Measurements from ENCODE around the gene CCNL2.

Gene CCNL2

GRCh38 chr1:1353389-1354151, 45.6 kb downstream of the CCNL2 start (continued):
- TF ChIP-seq, protein P1, sequence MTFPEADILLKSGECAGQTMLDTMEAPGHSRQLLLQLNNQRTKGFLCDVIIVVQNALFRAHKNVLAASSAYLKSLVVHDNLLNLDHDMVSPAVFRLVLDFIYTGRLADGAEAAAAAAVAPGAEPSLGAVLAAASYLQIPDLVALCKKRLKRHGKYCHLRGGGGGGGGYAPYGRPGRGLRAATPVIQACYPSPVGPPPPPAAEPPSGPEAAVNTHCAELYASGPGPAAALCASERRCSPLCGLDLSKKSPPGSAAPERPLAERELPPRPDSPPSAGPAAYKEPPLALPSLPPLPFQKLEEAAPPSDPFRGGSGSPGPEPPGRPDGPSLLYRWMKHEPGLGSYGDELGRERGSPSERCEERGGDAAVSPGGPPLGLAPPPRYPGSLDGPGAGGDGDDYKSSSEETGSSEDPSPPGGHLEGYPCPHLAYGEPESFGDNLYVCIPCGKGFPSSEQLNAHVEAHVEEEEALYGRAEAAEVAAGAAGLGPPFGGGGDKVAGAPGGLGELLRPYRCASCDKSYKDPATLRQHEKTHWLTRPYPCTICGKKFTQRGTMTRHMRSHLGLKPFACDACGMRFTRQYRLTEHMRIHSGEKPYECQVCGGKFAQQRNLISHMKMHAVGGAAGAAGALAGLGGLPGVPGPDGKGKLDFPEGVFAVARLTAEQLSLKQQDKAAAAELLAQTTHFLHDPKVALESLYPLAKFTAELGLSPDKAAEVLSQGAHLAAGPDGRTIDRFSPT (tag by site-specific recombination; IDR thresholded peaks at IDR 0.05) = peak; percentile 21; the same call in 1 of the 2 replicates
- no peak for TF ChIP-seq ZNF521 (tag by site-specific recombination; IDR thresholded peaks at IDR 0.05)
- peak; percentile 85 for TF ChIP-seq ZNF335 (tag by site-specific recombination; conservative IDR thresholded peaks at IDR 0.05)

DNA sequence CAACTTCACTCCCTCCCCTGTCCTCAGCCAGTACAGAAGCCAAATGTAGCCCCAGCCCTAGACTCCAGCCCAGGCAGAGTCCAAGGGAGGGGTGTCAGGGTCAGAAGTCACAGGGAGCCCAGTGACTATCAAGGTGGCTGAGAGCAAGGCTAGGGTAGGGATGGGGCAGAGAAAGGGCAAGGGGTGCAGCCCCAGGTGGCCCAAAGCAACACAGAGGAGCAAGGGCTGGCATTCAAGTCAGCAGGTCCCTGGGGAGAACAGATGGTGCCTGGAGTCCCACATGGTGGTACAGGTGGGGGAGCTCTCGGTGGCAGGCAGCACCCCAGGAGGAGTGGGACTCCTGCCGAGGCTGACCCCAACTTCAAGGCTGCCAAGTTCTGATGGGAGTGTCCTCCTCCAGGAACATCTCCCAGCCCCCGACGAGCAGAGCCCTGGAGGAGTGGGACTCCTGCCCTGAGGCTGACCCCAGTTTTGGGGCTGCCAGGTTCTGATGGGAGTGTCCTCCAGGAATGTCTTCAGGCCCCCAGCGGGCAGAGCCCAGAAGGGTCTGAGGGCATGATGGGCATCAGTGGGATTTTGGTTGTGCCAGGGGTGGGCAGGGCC, 46.2 kb downstream of the CCNL2 start:
- ChIA-PET POLR2A (interaction anchor here (0.9 to 1.3 kb wide), 3 partner anchors 22 to 46 kb away, joined by 3 read pairs; partner anchors contain the start of genes AURKAIP1 and CCNL2), CTCF (interaction anchor here (1.0 to 2.7 kb wide), 2 partner anchors 19 to 22 kb away, joined by 4 to 15 read pairs; partner anchors contain the start of gene AURKAIP1)
- H3K36me3 ChIP-seq (ENCODE audit: control insufficient read depth in 2 of 2, insufficient read depth in 1 of 2, low read length in 2 of 2) = no peaks in the 10 kb centered on the region
- H3K4me3 ChIP-seq (ENCODE audit: low read depth, low read length) = no peak overlapping the region
- no peak overlapping the region for H3K27ac ChIP-seq (ENCODE audit: extremely low read depth, low read depth, low read length)
- TF ChIP-seq, protein P2, sequence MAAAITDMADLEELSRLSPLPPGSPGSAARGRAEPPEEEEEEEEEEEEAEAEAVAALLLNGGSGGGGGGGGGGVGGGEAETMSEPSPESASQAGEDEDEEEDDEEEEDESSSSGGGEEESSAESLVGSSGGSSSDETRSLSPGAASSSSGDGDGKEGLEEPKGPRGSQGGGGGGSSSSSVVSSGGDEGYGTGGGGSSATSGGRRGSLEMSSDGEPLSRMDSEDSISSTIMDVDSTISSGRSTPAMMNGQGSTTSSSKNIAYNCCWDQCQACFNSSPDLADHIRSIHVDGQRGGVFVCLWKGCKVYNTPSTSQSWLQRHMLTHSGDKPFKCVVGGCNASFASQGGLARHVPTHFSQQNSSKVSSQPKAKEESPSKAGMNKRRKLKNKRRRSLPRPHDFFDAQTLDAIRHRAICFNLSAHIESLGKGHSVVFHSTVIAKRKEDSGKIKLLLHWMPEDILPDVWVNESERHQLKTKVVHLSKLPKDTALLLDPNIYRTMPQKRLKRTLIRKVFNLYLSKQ (tag by site-specific recombination; IDR thresholded peaks at IDR 0.05; ENCODE audit: borderline replicate concordance) = no peak
- TF ChIP-seq ZBTB7A (tag by site-specific recombination; IDR thresholded peaks at IDR 0.05; ENCODE audit: low read depth) (0 out of 2 replicates have a peak, but pooled peaks have one; percentile 20), ZIC2 (tag by site-specific recombination; IDR thresholded peaks at IDR 0.05) (peak; percentile 92), ZNF175 (tag by site-specific recombination; IDR thresholded peaks at IDR 0.05) (no peak), IKZF3 (tag by site-specific recombination; IDR thresholded peaks at IDR 0.05) (0 out of 2 replicates have a peak, but pooled peaks have one; percentile 10), SCRT2 (tag by site-specific recombination; IDR thresholded peaks at IDR 0.05) (no peak), BCL11A (tag by site-specific recombination; IDR thresholded peaks at IDR 0.05; ENCODE audit: low read depth) (peak; percentile 69; the same call in 1 of the 2 replicates), PRDM10 (tag by site-specific recombination; IDR thresholded peaks at IDR 0.05) (peak; percentile 35; the same call in 1 of the 2 replicates), GLIS2 (tag by site-specific recombination; IDR thresholded peaks at IDR 0.05) (peak; percentile 53), ZNF274 (IDR thresholded peaks at IDR 0.05; ENCODE audit: low read length) (no peak), ZNF274 (tag by site-specific recombination; IDR thresholded peaks at IDR 0.05; ENCODE audit: borderline replicate concordance) (no peak), ZBTB48 (tag by site-specific recombination; IDR thresholded peaks at IDR 0.05) (peak; percentile 54; the same call in 1 of the 2 replicates), GLIS1 (tag by site-specific recombination; IDR thresholded peaks at IDR 0.05) (peak; percentile 97), ZNF423 (tag by site-specific recombination; IDR thresholded peaks at IDR 0.05) (0 out of 2 replicates have a peak, but pooled peaks have one; percentile 15)
- TF ChIP-seq, protein P3, sequence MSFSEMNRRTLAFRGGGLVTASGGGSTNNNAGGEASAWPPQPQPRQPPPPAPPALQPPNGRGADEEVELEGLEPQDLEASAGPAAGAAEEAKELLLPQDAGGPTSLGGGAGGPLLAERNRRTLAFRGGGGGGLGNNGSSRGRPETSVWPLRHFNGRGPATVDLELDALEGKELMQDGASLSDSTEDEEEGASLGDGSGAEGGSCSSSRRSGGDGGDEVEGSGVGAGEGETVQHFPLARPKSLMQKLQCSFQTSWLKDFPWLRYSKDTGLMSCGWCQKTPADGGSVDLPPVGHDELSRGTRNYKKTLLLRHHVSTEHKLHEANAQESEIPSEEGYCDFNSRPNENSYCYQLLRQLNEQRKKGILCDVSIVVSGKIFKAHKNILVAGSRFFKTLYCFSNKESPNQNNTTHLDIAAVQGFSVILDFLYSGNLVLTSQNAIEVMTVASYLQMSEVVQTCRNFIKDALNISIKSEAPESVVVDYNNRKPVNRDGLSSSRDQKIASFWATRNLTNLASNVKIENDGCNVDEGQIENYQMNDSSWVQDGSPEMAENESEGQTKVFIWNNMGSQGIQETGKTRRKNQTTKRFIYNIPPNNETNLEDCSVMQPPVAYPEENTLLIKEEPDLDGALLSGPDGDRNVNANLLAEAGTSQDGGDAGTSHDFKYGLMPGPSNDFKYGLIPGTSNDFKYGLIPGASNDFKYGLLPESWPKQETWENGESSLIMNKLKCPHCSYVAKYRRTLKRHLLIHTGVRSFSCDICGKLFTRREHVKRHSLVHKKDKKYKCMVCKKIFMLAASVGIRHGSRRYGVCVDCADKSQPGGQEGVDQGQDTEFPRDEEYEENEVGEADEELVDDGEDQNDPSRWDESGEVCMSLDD (tag by site-specific recombination; IDR thresholded peaks at IDR 0.05) = peak; percentile 13; the same call in 1 of the 2 replicates
- TF ChIP-seq, protein P1 (tag by site-specific recombination; IDR thresholded peaks at IDR 0.05) = peak; percentile 35; the same call in 1 of the 2 replicates
- peaks cover 7% of the 10 kb centered on the region; the same call in 1 of the 2 replicates for H3K4me1 ChIP-seq (ENCODE audit: control insufficient read depth, insufficient read depth, low read length)
- H3K9me3 ChIP-seq (ENCODE audit: control insufficient read depth, insufficient read depth, low read depth, low read length) = no peaks in the 10 kb centered on the region
